Measurements from ENCODE around the gene PDE4D. TPM values are rescaled to one million over a fixed set of nuclear protein-coding genes. Genes with fewer than 3 reads are reported as not detected.

PDE4D gene
- total RNA-seq, 1 donor from 2014 or later = 41.0 TPM

DNA sequence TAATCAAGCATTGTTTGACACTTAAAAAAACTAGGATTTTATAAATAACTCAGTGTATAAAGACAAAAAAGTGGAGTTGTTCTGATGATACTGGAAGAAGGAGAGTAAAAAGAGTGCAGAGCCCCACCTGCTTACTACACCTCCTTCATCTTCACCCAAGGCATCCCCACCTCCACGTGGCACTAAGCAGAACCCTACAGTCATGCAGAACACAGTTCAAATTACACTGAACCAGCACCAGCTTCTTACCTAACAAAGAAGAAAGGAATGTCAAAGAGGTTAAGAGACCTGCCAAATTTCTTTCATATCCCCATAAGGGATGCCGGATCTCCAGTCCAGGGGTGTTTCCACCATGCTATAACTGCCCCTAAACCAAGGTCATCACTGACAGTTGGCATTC lies 55.5 kb downstream of the PDE4D start:
- DNase-seq = no peak

DNA sequence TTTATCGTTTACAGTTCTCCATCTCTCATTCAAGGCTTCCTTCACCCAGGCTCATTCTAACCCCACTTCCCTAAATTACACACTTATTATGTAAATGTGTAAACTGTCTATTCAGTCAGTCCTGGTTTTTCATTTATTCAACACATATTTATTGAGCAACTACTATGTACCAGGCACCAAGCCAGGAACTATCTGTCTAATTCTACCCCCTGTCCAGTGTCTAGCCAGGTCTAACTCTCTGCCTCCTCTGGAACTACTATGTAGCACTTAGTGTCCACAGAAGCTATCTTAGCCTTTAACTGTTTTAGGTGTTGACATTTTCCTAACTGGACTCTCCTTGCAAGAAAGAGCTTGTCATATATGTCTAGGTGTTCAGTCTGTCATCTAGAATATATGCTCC lies 56.5 kb downstream of the PDE4D start:
- no peak for DNase-seq

DNA sequence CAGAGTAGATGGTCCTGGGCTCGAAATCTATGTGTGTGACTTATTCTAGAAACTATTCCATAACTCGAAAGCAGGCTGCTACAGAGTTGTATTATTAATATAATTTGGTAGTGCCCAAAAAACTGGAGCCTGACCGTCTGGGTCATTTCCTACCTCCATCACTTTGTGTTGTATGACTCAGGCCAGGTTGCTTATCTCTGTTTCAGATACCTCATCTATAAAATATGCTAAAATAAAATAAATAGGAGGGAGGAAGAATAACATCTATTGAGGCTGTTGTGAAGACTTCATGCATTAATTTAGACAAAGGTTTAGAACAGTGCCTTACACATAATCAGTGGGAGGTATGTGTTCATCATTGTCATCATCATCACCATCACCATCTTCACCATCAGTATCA lies 57.7 kb downstream of the PDE4D start:
- DNase-seq = no peak

DNA sequence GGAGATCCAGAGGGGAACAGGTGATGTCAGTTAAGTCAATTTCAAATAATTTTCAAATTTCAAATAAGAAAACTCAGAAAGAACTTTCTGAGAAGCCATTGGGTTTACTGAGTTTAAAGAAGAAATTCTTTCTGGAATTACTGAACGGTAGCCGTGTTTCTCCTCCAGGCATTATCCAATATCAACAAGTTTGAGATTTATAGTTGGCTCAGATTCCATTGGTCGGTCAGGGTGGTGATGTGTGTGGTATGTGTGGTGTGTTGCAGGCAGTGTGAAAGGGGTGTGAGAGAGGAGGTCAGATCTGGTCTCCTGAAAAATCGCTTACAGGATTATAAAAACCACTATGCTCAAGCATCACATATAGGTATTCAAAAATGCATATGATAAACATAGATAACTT lies 60.1 kb downstream of the PDE4D start:
- no peak for DNase-seq

DNA sequence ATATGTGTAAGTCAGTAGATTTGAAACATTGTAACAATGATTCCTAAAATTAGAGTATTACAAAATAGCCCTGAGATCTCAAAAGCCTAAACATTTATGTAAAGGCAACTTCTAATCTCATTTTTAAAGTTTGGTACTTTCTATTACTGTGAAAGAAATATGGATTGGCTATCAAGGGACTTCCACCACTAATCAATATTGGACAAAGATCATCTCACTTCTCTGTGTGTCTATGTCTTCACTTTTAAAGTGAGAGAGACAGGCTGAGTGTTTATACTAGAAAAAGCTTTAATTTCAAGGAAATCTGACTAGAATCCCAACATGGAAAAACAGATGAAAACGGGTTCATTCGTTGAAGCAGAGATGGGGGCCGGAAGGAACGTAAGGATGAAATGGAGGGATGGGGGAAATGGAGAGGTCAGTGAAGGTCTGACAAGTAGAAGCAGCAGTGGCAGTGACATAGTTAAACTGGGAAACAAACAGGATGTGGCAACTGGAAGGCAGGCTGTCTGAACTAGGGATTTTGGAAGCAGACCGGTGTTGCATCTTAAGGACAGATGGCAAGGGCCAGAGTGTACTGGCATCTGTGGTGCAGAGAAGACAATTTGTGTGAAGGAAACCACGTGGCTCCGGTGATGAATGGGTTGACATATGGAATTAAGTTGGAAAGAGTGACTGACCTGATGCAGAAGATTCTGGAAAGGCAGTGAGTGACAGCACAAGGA lies 60.8 kb downstream of the PDE4D start:
- no peak for DNase-seq

DNA sequence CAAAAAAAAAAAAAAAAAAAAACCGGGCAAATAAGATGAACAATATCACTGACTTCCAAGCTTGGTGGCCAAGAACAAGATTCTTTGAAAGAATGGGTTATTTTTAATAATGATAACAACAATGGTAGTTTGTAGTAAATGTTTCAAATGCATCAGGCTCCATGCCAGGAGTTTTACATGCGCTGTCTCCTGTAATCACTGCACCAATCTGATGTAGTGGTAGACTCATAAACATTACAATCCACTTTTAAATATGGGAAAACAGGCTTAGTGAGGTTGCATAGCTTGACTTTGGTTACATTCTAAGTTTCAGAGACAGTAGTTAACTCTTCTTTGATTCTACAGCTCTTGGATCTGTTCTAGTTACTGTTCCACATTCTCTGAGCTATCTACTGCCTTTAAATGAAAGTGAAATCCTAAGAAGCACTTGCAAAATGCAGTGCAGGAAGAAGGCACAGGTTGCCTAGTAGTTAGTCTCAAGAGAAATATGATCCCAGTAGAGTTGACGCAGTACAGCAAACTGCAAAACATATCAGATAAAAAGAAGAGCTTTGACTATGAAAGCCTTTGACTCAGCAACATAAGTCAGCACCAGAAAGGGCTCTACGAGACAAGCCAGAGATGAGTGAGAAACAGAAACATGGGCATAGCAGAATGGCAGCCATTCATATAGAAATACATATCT lies 62.1 kb downstream of the PDE4D start:
- no peak for DNase-seq

DNA sequence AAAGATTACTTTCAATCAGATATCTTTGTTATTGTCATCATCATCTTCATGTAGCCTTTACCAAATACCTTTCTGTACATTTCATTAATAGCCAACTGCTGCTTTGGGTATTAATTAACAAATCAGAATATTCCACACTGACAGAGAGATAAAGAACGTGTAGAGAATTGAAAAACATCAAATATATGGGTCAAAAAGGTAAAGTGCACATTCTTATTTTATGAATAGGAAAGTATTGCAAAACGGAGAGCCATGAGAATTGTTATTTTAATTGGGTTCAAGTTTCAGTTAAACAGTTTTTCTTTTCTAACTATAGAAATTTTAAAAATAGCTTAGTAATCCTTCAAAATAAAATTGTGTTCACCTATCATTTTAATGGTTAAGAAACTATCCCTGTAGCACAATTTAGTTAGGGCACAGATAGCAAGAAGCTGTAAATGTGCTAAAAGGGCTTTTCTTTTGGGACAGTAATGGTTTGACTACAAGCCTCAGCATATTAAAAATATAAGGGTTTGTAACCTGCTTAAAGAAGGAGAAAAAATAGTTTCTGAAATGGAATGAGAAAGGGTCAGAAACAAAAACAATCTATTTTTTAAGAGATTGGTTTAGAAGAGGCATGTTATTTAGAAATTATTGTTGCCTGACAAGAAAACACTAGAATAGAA lies 62.9 kb downstream of the PDE4D start:
- DNase-seq = no peak

DNA sequence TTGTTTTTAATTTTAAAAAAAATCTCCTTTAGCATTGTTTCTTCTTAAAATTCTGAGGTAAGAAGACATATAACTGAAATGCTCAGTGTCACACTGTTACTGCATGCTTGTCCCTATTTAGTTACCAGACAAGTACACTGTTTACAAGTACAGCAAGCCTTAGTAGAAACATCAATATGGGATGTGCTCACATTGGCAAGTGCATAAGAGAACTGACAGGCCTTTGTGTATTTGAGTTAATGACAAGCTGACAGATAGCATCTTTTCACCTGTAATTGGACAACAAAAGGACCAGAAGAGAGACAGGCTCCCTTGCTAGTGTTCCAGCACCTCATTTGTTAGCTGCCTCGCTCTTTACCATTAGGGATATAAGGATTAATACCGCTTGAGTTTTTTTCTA lies 63.6 kb downstream of the PDE4D start:
- no peak for DNase-seq

DNA sequence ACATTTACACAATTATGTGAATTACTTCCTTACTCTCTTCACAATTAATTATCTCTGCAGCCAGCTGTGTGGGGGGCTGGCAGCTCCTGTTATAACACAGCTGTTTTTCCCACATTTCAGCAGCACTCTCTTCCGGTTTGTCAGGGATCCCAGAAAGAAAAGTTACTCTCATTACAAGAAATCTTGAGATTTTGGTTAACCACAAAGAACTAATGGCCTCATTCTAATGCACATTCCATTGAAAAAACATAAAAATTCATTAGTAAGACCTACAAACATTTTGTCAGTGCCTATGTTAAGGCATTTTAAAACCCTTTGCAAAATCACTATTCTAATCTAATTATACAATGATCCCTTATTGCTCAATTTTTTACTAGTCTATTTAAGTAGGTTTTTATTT lies 64.1 kb downstream of the PDE4D start:
- DNase-seq = no peak

DNA sequence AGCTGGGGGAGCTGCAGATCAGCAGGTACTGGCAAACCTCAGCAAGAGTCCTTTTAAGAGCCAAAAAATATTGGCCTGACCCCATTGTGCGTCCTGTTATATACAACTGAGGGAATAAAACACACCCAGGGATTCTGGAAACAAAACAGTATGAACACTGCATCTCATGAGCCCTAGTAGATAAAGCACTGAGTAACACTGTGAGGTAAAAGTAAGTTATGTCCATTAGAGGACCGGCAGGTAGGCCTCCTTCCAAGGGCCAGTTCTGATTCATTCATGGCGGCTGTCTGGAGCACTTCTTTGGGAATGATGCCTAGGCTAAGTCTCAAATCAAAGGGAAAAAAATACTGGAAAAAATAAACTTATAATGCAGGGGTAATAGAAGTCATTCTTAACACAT lies 64.9 kb downstream of the PDE4D start:
- DNase-seq = no peak

DNA sequence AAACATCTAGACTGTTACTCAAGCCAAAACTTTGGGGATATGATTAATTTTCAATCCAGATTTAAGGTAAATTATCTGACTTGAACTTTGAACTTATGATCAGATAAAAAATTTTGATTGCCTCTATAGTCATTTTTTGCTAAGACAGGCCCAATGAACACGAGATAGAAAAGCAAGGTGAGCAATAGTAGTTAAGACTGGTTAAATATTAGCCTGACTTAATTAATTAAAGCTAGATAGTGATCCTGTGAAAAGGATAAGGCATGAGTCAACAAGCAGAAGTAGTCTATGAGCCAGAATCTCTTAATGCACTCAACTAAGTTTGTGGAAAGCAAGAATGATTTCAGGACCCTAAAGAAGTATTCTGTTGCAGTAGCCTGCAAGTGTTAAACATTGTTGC lies 66.5 kb downstream of the PDE4D start:
- no peak for DNase-seq

DNA sequence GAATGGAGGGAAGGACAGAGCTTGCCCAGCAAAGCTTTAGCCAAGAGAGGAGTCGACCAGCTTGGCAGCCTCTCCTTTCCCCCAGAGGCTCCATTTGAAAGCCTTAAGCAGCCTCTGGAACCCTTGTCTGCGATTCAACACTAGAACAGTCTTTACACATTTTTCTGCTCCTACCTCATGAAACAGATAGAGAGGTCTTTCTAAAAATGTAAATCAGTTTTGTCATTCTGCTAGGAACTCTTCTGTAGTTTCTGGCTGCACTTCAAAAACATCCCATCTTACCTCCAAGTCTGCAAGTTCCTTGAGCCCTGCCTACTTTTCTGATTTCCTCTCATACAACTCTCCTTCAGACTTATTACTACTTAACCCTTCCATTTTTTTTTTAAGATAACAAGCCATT lies 70.1 kb downstream of the PDE4D start:
- no peak for DNase-seq

DNA sequence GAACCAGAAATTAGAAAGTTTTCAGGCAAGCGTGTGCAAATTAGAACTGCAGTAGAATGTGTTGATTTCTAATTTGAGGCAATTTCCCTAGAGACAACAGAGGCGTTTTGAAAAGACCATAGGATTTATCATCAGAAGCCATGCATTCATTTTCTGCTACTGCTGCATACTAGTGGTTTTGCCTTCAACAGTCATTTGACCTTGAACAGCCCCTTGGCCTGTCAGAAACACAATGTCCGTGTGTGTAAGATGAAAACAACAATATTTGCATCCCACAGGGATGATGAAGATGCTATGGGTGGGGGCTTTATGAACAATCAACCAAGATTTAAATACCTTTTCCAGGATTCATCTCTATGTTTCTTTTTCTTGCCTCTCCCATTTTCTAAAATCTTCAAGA lies 73.7 kb downstream of the PDE4D start:
- no peak for DNase-seq

DNA sequence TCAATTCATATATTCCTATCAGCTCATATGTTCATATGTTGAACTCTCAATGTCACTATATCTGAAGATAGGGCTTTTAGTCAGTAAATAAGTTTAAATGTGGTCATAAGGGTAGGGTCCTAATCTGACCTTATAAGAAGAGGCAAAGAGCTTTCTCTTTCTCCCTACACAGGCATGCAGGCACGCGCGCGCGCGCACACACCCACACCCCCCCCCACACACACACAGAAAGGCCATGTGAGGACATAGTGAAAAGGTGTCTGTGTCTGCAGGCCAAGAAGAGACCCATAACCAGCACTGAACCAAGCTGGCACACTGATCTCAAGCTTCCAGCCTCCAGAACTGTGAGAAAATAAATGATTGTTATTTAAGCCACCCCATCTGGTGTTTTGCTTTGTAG lies 76.0 kb downstream of the PDE4D start:
- DNase-seq = no peak

DNA sequence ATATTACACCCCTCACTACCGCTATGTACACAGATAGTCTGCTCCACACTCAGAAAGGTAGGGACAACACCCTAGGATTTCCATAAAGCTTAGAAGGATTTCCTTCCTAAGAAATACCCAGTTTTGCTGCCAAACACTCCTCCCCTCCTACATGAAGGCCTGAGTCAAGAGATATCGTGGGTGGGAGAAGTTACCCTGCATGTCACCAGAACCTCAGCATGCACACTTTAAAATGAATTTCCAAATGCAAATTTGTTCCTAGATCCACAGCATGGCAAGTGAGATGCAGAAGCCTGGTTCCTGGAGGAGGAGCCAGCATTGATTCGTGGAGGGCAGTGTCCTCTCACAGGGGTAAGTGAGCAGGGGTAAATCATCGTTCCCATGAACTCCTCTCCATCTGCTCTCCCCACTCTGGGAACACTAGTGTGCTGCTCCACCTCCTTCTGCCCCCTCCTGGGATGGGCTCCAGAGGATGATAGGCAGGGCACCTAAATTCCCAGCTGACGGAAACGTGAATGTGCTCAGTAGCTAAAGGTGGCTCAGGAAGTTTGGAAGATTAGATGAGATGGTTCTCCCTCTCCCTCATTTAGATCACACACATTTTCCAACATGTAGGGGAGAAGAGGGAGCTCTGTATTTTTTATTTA lies 76.7 kb downstream of the PDE4D start:
- no peak for DNase-seq

DNA sequence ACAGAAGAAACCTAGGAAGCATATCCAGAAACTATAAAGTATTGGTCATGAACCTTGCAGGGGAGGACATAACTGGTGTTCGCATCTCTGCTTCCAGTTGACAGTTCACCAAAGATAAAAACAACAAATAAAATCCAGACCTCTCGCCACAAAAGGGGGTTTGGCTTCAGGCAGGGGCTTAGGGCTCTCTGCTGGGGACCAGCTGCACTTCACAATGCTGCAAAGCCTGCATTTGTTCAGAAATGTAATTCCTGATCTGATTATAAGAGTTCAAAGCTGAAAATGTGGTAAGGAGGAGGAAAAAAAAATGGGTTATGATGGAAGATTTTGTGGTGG lies 79.0 kb downstream of the PDE4D start:
- DNase-seq = no peak

DNA sequence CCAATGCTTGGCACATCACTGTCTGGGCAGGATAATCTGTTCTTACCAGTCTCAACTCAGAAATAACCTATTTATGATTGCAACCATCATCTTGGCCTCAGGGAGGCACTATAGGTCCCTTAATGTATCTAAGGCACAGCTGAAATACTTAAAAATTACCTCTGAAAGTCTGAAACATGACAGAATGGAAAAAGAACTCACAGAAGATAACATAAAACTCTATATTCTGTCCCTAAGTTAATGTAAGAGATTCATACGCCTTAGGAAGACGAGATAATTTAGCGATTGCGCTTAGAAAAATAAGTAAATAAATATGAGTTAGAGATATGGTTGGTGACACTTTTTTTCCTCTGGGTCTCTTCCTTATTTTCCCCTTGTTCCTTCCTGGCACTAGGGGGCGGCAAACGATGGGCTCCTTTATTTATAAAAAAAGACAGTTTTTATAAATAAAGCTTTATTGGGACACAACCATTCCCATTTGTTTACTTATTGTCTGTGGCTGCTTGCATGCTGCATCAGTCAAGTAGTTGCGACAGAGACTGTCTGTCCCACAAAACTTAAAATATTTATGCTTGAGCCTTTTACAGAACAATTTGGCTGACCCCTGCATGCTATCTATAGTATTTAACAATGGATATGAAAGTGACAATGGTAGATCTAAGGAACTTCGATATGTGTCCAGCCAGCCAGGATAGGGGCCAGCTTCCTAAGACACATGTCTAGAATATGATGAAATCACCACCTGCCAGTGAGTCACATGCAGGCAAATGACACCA lies 79.6 kb downstream of the PDE4D start:
- peak; percentile 82 for DNase-seq

DNA sequence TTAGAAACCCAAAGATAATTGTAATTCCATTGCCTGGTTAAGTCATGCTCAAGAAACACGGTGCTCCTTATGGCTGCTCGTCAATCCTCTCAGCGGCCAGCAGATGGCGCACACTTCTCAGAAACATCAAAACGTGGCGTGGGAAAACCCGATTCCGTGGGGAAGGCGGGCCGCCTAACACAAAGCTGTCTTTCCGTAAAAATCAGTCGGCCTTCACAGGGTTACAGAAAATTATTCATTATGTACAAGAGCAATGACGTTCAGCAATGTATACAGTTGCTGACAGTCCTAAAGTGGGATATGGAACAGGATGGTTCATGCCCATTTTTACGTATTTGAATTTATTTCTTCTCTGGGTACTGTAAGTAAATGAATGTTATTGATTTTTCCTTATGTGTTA lies 83.5 kb downstream of the PDE4D start:
- DNase-seq = peak; percentile 82

DNA sequence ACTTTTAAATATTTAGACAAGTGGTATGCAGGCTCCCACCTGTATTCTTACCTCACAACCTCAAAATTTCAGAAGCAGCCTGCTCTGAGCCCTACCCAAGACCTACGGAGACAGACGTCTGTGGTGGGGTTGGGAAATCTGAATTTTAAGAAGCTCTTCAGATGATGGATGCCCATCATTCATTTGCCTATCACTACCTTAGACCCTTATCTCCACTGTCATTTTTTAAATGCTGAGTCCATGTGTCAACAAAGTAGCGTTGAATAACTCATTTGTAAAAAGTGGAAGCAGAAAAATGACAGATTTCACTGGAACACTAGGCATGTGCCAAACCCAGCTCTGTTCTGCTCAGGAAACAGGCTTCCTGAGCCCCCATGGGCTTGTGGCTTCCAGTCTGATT lies 85.7 kb downstream of the PDE4D start:
- DNase-seq = no peak

DNA sequence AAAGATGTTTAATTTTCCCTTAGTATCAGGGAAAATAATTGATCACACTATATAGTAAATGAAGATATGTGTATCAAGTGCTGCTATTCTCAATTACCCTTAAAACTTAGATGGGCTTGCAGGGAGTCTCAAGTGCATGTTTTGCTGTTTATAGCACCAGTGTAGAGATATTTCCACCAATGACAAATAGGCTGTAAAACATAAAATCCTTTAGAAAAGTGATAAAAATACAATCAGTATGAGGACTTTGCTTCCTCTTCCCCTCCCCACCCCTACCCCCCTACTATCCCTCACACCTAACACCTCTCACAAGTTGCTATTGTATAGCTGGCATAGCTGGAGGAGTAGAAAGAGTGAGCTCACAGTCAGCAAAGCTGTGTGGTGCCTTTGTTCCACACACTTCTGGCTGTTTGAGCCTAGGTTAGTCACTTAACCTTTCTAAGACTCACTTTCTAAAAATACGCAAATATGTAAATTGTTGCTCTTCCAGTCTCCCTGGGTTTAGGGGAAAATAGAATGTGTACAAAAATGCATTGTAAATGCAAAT lies 93.1 kb downstream of the PDE4D start:
- no peak for DNase-seq

DNA sequence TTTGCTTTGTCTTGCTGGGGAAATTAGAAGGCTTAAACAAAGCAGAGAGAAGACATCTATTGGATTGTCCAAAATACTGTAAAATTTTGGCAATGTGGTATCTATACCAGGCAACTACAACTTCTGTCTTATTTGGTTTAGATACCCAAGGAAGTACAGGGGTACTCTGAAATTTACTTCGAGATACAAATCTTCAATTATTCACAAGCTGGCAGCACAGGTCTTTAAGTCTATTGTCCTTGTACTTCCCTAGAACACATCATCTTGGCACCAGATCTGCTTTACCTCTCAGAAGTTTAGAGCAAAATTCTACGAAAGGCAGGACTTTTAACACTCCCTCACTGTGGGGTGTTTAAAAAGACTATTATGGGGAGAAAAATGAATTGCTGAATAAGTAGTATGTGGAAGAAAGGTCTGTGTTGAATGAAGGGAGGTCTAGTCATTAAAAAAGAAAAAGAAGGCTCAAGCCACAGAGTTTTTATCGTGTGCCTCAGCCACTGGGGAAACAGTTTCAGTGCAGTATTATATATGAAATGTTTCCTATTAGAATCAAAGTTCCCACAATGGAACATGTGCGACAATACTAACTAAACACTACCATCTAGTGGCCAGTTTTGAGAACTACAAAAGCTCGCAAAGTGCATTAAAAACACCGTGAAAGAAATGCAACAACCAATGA lies 93.7 kb downstream of the PDE4D start:
- peak; percentile 82 for DNase-seq

All from dermis blood vessel endothelial cell (primary cell).